ENCODE results near the gene RAP1GAP2.

Gene RAP1GAP2

GRCh38 chr17:2932946-2933345 is 136.7 kb downstream of the RAP1GAP2 start:
- TF ChIP-seq CTCF (IDR thresholded peaks at IDR 0.05; ENCODE audit: borderline replicate concordance, control extremely low read depth, extremely low read depth, insufficient read depth, missing control alignments) = no peak
- DNase-seq (ENCODE audit: low spot score) = no peak
- in situ Hi-C loops (cut with MboI; ENCODE audit: low sequenced_read_pairs, unreplicated experiment) = no loop called here

- DNase-seq (ENCODE audit: low spot score) = no peak
Observed at GRCh38 chr17:2933606-2934005, 137.4 kb downstream of the RAP1GAP2 start.

GRCh38 chr17:2935632-2936031 is 139.4 kb downstream of the RAP1GAP2 start:
- DNase-seq (ENCODE audit: low spot score) = no peak
- no peak for TF ChIP-seq CTCF (IDR thresholded peaks at IDR 0.05; ENCODE audit: borderline replicate concordance, control extremely low read depth, extremely low read depth, insufficient read depth, missing control alignments)
- in situ Hi-C loops (cut with MboI; ENCODE audit: low sequenced_read_pairs, unreplicated experiment) = no loop called here

More at GRCh38 chr17:2933606-2934005, 137.4 kb downstream of the RAP1GAP2 start:
- no peak for TF ChIP-seq CTCF (IDR thresholded peaks at IDR 0.05; ENCODE audit: borderline replicate concordance, control extremely low read depth, extremely low read depth, insufficient read depth, missing control alignments)
- in situ Hi-C loops (cut with MboI; ENCODE audit: low sequenced_read_pairs, unreplicated experiment) = no loop called here

GRCh38 chr17:2936351-2936750 is 140.1 kb downstream of the RAP1GAP2 start:
- no peak for TF ChIP-seq CTCF (IDR thresholded peaks at IDR 0.05; ENCODE audit: borderline replicate concordance, control extremely low read depth, extremely low read depth, insufficient read depth, missing control alignments)
- no peak for DNase-seq (ENCODE audit: low spot score)
- in situ Hi-C loops (cut with MboI; ENCODE audit: low sequenced_read_pairs, unreplicated experiment) = no loop called here

- in situ Hi-C loops (cut with MboI; ENCODE audit: low sequenced_read_pairs, unreplicated experiment) = no loop called here
- TF ChIP-seq CTCF (IDR thresholded peaks at IDR 0.05; ENCODE audit: borderline replicate concordance, control extremely low read depth, extremely low read depth, insufficient read depth, missing control alignments) = no peak
- DNase-seq (ENCODE audit: low spot score) = no peak
Observed at GRCh38 chr17:2936771-2937321, 140.6 kb downstream of the RAP1GAP2 start.

GRCh38 chr17:2937331-2938003 is 141.2 kb downstream of the RAP1GAP2 start:
- no peak for DNase-seq (ENCODE audit: low spot score)
- no peak for TF ChIP-seq CTCF (IDR thresholded peaks at IDR 0.05; ENCODE audit: borderline replicate concordance, control extremely low read depth, extremely low read depth, insufficient read depth, missing control alignments)
- in situ Hi-C loops (cut with MboI; ENCODE audit: low sequenced_read_pairs, unreplicated experiment) = no loop called here
